ENCODE measurements around the gene MYO1D. TPM values are rescaled to one million over a fixed set of nuclear protein-coding genes. Genes with fewer than 3 reads are reported as not detected.

Gene MYO1D
- total RNA-seq, 1 donor from 2014 or later = 24.9 TPM

- no peaks in the 10 kb centered on the region for H3K36me3 Mint-ChIP-seq
- DNase-seq (ENCODE audit: extremely low spot score, unreplicated experiment) = no peak
- peaks cover 3% of the 10 kb centered on the region for H3K27me3 Mint-ChIP-seq
- H3K27ac Mint-ChIP-seq = peak overlapping the region; percentile 56
- TF ChIP-seq CTCF (conservative IDR thresholded peaks at IDR 0.05) = no peak
- peaks cover 46% of the 10 kb centered on the region for H3K4me1 Mint-ChIP-seq (ENCODE audit: unreplicated experiment)
- H3K4me3 Mint-ChIP-seq = peak overlapping the region; percentile 80
- H3K9me3 Mint-ChIP-seq = no peaks in the 10 kb centered on the region
Measured at GRCh38 chr17:32518646-32519227, 358.2 kb downstream of the MYO1D start.

GRCh38 chr17:32517982-32518381 is 358.9 kb downstream of the MYO1D start:
- peaks cover 42% of the 10 kb centered on the region for H3K4me1 Mint-ChIP-seq (ENCODE audit: unreplicated experiment)
- H3K4me3 Mint-ChIP-seq = peak overlapping the region; percentile 80
- no peak for DNase-seq (ENCODE audit: extremely low spot score, unreplicated experiment)
- no peak for TF ChIP-seq CTCF (conservative IDR thresholded peaks at IDR 0.05)
- H3K27me3 Mint-ChIP-seq = peaks cover 3% of the 10 kb centered on the region
- no peaks in the 10 kb centered on the region for H3K9me3 Mint-ChIP-seq
- no peak overlapping the region for H3K27ac Mint-ChIP-seq
- H3K36me3 Mint-ChIP-seq = no peaks in the 10 kb centered on the region

- H3K27me3 Mint-ChIP-seq = peaks cover 3% of the 10 kb centered on the region
- H3K4me1 Mint-ChIP-seq (ENCODE audit: unreplicated experiment) = peaks cover 38% of the 10 kb centered on the region
- TF ChIP-seq CTCF (conservative IDR thresholded peaks at IDR 0.05) = no peak
- H3K27ac Mint-ChIP-seq = no peak overlapping the region
- no peak for DNase-seq (ENCODE audit: extremely low spot score, unreplicated experiment)
- no peaks in the 10 kb centered on the region for H3K36me3 Mint-ChIP-seq
- no peak overlapping the region for H3K4me3 Mint-ChIP-seq
- no peaks in the 10 kb centered on the region for H3K9me3 Mint-ChIP-seq
Measured at GRCh38 chr17:32516940-32517701, 359.8 kb downstream of the MYO1D start.

GRCh38 chr17:32516450-32516849 is 360.5 kb downstream of the MYO1D start:
- H3K36me3 Mint-ChIP-seq = no peaks in the 10 kb centered on the region

GRCh38 chr17:32515677-32516383 is 361.1 kb downstream of the MYO1D start:
- Mint-ChIP-seq H3K4me1 (ENCODE audit: unreplicated experiment) (peaks cover 36% of the 10 kb centered on the region), H3K27ac (no peak overlapping the region), H3K9me3 (no peaks in the 10 kb centered on the region), H3K36me3 (no peaks in the 10 kb centered on the region), H3K4me3 (no peak overlapping the region), H3K27me3 (peaks cover 3% of the 10 kb centered on the region)
- TF ChIP-seq CTCF (conservative IDR thresholded peaks at IDR 0.05) = no peak
- no peak for DNase-seq (ENCODE audit: extremely low spot score, unreplicated experiment)

More at GRCh38 chr17:32516450-32516849, 360.5 kb downstream of the MYO1D start:
- Mint-ChIP-seq H3K4me1 (ENCODE audit: unreplicated experiment) (peaks cover 37% of the 10 kb centered on the region), H3K4me3 (peak overlapping the region; percentile 42), H3K27ac (no peak overlapping the region), H3K9me3 (no peaks in the 10 kb centered on the region), H3K27me3 (peaks cover 3% of the 10 kb centered on the region)
- no peak for TF ChIP-seq CTCF (conservative IDR thresholded peaks at IDR 0.05)
- DNase-seq (ENCODE audit: extremely low spot score, unreplicated experiment) = no peak
